ENCODE measurements around the gene FNBP1L.

FNBP1L gene

GRCh38 chr1:93525431-93525830, 77.5 kb downstream of the FNBP1L start:
- no peak for TF ChIP-seq CTCF (IDR thresholded peaks at IDR 0.05)

- no peak for TF ChIP-seq CTCF (IDR thresholded peaks at IDR 0.05)
These were observed 78.5 kb downstream of the FNBP1L start for GRCh38 chr1:93526431-93526830.

- TF ChIP-seq CTCF (IDR thresholded peaks at IDR 0.05): no peak
These were observed 80.5 kb downstream of the FNBP1L start for GRCh38 chr1:93528412-93528811.

- no peak for TF ChIP-seq CTCF (IDR thresholded peaks at IDR 0.05)
These were observed 83.3 kb downstream of the FNBP1L start for GRCh38 chr1:93531193-93531592.

GRCh38 chr1:93532780-93533378, 85.0 kb downstream of the FNBP1L start:
- no peak for TF ChIP-seq CTCF (IDR thresholded peaks at IDR 0.05)

- TF ChIP-seq CTCF (IDR thresholded peaks at IDR 0.05): no peak
These were observed 85.8 kb downstream of the FNBP1L start for GRCh38 chr1:93533677-93534076.

GRCh38 chr1:93537396-93537795, 89.5 kb downstream of the FNBP1L start:
- no peak for TF ChIP-seq CTCF (IDR thresholded peaks at IDR 0.05)

GRCh38 chr1:93537924-93538323, 90.0 kb downstream of the FNBP1L start:
- TF ChIP-seq CTCF (IDR thresholded peaks at IDR 0.05): no peak
